ENCODE measurements around the gene SRRM4.
A peak's percentile ranks its signal among the peaks of the same experiment; 100 is the strongest.

SRRM4 gene

DNA sequence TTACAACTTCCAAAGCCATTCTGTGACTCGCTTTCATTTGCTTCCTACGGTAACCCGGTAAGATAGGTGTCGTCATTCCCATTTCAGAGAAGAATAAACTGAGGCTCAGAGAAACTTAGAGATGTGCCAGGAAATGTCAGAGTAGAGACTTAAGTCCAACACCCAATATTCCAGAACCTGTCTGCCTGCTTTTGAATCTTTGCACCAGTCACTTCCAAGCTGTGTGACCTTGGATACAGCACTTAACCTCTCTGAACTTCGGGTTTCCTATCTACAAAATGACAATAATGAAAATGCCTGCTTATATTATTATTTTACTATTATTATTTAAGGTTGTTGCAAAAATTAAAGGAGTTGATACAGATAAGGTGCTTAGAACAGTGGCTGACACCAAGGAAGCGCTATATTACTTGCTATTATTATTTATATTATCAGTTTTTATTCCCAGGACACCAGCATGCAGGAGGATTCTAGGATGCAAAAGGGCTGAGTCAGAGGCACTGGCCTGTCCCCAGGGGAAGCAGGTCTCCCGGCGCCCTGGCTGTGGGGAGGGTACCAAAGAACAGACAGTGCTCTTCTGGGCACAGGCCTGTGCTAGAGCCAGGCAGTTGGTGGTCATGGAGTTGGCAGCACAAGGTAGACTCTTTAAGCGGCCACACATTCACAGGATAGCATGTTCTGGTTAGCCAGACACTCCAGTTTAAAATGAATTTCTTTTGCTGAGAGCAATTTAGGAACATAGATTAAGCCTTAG is 202.8 kb downstream of the SRRM4 start:
- Histone ChIP-seq H3K36me3 (ENCODE audit: control insufficient read depth in 2 of 2, insufficient read depth in 2 of 2, low read length in 2 of 2) (no peaks in the 10 kb centered on the region), H3K4me1 (ENCODE audit: control insufficient read depth in 2 of 2, insufficient read depth in 2 of 2, low read length in 2 of 2) (no peaks in the 10 kb centered on the region), H3K27me3 (ENCODE audit: control insufficient read depth in 2 of 2, insufficient read depth in 2 of 2, low read length in 2 of 2) (no peaks in the 10 kb centered on the region), H3K4me3 (ENCODE audit: low read length in 2 of 2) (no peak overlapping the region), H3K9me3 (ENCODE audit: control insufficient read depth in 2 of 2, low read length in 2 of 2) (no peaks in the 10 kb centered on the region), H3K27ac (ENCODE audit: low read depth in 2 of 2, low read length in 2 of 2) (no peak overlapping the region), H3K9ac (ENCODE audit: low read depth in 1 of 2, low read length in 2 of 2) (no peak overlapping the region)

DNA sequence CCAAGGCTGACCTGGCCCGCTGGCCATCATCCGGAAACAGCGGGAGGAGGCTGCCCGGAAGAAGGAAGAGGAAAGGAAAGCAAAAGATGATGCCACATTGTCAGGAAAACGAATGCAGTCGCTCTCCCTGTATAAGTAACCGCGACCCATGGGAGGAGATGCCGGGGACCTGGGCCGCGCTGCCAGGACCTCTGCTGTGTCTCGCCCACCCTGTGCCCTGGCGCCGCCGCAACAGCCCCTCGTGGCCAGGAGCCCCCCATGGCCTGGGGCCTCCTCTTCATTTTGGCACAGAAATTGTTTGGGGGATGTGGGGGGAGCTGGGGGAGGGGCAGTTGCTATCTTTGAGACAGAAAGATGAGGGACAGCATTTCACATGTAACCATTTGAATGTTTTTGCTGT is 213.9 kb downstream of the SRRM4 start:
- Histone ChIP-seq H3K27me3 (ENCODE audit: control insufficient read depth in 2 of 2, insufficient read depth in 2 of 2, low read length in 2 of 2) (no peaks in the 10 kb centered on the region), H3K9me3 (ENCODE audit: control insufficient read depth in 2 of 2, low read length in 2 of 2) (no peaks in the 10 kb centered on the region), H3K4me3 (ENCODE audit: low read length in 2 of 2) (no peak overlapping the region), H3K36me3 (ENCODE audit: control insufficient read depth in 2 of 2, insufficient read depth in 2 of 2, low read length in 2 of 2) (peaks cover 0 to 2% of the 10 kb centered on the region in 2 donors), H3K4me1 (ENCODE audit: control insufficient read depth in 2 of 2, insufficient read depth in 2 of 2, low read length in 2 of 2) (no peaks in the 10 kb centered on the region), H3K27ac (ENCODE audit: low read depth in 2 of 2, low read length in 2 of 2) (no peak overlapping the region), H3K9ac (ENCODE audit: low read depth in 1 of 2, low read length in 2 of 2) (no peak overlapping the region)

DNA sequence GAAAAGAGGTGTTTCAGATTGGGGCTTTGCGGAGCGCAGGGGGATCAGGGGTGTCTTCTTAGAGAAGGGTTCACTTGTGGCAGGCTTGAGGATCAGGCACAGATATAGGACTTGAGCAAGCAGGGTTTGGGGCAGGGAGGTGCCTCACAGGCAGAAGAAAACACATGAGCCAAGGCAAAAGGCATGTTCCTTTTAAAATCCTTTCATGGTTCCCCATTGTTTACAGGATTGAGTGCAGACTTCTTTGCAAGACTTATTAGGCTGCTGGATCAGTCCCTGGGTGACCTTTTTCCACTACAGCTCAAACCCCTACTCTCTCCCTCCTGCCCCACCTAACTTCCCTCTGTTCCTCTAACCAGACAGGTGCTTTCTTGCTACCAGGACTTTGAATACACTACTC is 217.1 kb downstream of the SRRM4 start:
- Histone ChIP-seq H3K27ac (ENCODE audit: low read depth in 2 of 2, low read length in 2 of 2) (no peak overlapping the region), H3K9ac (ENCODE audit: low read depth in 1 of 2, low read length in 2 of 2) (no peak overlapping the region), H3K4me3 (ENCODE audit: low read length in 2 of 2) (no peak overlapping the region), H3K9me3 (ENCODE audit: control insufficient read depth in 2 of 2, low read length in 2 of 2) (no peaks in the 10 kb centered on the region), H3K4me1 (ENCODE audit: control insufficient read depth in 2 of 2, insufficient read depth in 2 of 2, low read length in 2 of 2) (no peaks in the 10 kb centered on the region), H3K36me3 (ENCODE audit: control insufficient read depth in 2 of 2, insufficient read depth in 2 of 2, low read length in 2 of 2) (peaks cover 0 to 2% of the 10 kb centered on the region in 2 donors), H3K27me3 (ENCODE audit: control insufficient read depth in 2 of 2, insufficient read depth in 2 of 2, low read length in 2 of 2) (no peaks in the 10 kb centered on the region)

DNA sequence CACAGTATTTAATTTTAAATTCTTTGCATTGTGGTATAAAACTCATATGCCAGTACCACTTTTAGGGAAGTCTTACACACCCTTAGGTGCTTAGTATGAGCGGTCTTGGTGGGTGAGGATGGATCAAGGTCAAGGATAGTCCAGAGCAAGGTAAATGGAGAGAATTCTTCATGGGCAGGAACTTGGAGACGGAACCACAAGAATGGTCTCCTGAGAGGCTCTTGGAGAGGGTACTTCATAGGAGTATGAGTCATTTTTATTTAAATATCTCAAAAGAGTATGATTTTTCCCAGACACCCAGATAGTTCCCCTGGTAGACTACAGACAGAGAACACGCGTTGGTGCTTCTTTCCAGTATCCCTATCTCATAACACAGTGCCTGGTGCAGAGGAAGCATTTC is 219.3 kb downstream of the SRRM4 start:
- no peak overlapping the region for H3K4me3 ChIP-seq (ENCODE audit: low read length in 2 of 2)
- H3K9me3 ChIP-seq (ENCODE audit: control insufficient read depth in 2 of 2, low read length in 2 of 2), result no peaks in the 10 kb centered on the region
- no peak overlapping the region for H3K27ac ChIP-seq (ENCODE audit: low read depth in 2 of 2, low read length in 2 of 2)
- no peaks in the 10 kb centered on the region for H3K27me3 ChIP-seq (ENCODE audit: control insufficient read depth in 2 of 2, insufficient read depth in 2 of 2, low read length in 2 of 2)
- H3K36me3 ChIP-seq (ENCODE audit: control insufficient read depth in 2 of 2, insufficient read depth in 2 of 2, low read length in 2 of 2), result no peaks in the 10 kb centered on the region
- H3K4me1 ChIP-seq (ENCODE audit: control insufficient read depth in 2 of 2, insufficient read depth in 2 of 2, low read length in 2 of 2), result no peaks in the 10 kb centered on the region
- no peak overlapping the region for H3K9ac ChIP-seq (ENCODE audit: low read depth in 1 of 2, low read length in 2 of 2)

DNA sequence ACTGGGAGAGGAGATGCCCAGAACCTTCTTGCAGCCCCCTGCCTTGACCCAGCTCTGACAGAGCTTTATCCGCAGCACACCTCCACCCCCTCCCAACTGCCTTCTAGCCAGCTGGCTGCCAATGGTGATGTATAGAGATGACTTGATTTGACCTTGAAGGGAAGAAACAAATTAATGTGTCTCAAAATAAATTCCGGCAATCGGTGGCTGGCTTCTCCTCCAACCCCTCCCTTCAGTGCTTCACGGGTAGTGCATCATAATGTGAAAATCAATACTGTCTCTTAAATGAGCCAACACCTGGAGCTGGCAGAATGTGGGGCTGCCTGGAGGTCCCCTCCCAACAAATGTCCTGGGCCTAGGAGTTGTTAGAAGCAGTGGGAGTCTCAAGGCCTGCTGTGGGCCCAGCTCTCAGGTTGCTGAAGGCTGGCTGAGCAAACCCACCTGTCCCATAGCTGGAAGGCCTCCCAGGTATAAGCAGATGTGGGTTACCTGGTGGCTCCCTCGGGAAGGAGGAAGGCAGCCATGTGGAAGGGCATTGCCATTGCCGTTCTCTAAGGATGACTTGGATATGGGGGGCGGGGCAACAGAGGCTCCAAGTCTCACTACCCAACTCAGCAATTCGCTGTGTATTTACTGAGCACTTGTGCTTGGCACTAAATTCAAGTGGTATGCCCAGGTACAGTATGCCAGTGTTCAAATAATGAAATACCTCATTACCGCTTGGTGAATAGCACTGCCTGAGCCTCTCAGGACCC is 220.6 kb downstream of the SRRM4 start:
- H3K27ac ChIP-seq (ENCODE audit: low read depth in 2 of 2, low read length in 2 of 2), result no peak overlapping the region
- H3K4me1 ChIP-seq (ENCODE audit: control insufficient read depth in 2 of 2, insufficient read depth in 2 of 2, low read length in 2 of 2), result no peaks in the 10 kb centered on the region
- H3K4me3 ChIP-seq (ENCODE audit: low read length in 2 of 2), result no peak overlapping the region
- no peak overlapping the region for H3K9ac ChIP-seq (ENCODE audit: low read depth in 1 of 2, low read length in 2 of 2)
- no peaks in the 10 kb centered on the region for H3K36me3 ChIP-seq (ENCODE audit: control insufficient read depth in 2 of 2, insufficient read depth in 2 of 2, low read length in 2 of 2)
- no peaks in the 10 kb centered on the region for H3K27me3 ChIP-seq (ENCODE audit: control insufficient read depth in 2 of 2, insufficient read depth in 2 of 2, low read length in 2 of 2)
- H3K9me3 ChIP-seq (ENCODE audit: control insufficient read depth in 2 of 2, low read length in 2 of 2), result no peaks in the 10 kb centered on the region

DNA sequence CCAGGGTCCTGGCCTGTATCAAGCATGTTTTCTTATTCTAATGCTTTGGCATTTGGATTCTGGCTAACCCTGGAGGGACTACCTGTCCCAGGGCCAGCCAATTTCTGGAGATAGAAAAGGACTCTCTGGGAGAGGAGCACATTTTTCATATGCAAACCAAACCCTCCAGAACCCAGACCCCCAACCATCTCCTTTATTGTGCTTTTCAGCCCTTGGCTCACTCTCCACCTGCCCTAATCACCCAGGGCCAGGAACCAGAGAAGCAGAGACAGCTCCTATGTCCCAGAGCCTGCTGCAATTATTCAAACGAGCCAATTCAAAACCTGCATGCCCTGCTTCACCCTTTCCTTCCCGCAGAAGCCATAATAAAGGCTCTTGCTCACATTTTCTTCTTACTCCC is 221.2 kb downstream of the SRRM4 start:
- no peaks in the 10 kb centered on the region for H3K36me3 ChIP-seq (ENCODE audit: control insufficient read depth in 2 of 2, insufficient read depth in 2 of 2, low read length in 2 of 2)
- no peaks in the 10 kb centered on the region for H3K9me3 ChIP-seq (ENCODE audit: control insufficient read depth in 2 of 2, low read length in 2 of 2)
- no peaks in the 10 kb centered on the region for H3K4me1 ChIP-seq (ENCODE audit: control insufficient read depth in 2 of 2, insufficient read depth in 2 of 2, low read length in 2 of 2)
- H3K4me3 ChIP-seq (ENCODE audit: low read length in 2 of 2), result no peak overlapping the region
- H3K9ac ChIP-seq (ENCODE audit: low read depth in 1 of 2, low read length in 2 of 2), result no peak overlapping the region
- no peaks in the 10 kb centered on the region for H3K27me3 ChIP-seq (ENCODE audit: control insufficient read depth in 2 of 2, insufficient read depth in 2 of 2, low read length in 2 of 2)
- H3K27ac ChIP-seq (ENCODE audit: low read depth in 2 of 2, low read length in 2 of 2), result no peak overlapping the region

DNA sequence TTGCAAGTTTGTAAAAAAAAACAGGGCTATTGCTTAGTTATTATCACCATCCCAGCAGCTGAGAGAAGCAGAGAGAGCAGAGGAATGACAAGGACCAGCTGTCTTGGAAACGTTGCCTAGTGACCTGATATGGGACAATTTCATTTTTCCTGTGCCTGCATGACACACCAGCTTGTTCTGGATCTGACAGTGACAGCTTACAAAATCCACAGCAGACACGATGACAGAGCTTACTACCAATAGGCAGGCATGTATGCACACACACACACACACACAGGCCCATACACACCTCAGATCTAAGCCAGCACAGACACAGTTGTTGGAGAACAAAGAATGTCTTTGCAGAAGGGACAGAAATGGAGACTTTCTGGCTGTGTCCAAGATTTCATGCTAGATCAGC is 222.8 kb downstream of the SRRM4 start:
- H3K27me3 ChIP-seq (ENCODE audit: control insufficient read depth in 2 of 2, insufficient read depth in 2 of 2, low read length in 2 of 2), result no peaks in the 10 kb centered on the region
- H3K27ac ChIP-seq (ENCODE audit: low read depth in 2 of 2, low read length in 2 of 2), result peak overlapping the region in 1 of 2 donors; percentile 10
- H3K4me1 ChIP-seq (ENCODE audit: control insufficient read depth in 2 of 2, insufficient read depth in 2 of 2, low read length in 2 of 2), result peaks cover 0 to 2% of the 10 kb centered on the region in 2 donors
- H3K36me3 ChIP-seq (ENCODE audit: control insufficient read depth in 2 of 2, insufficient read depth in 2 of 2, low read length in 2 of 2), result no peaks in the 10 kb centered on the region
- H3K9me3 ChIP-seq (ENCODE audit: control insufficient read depth in 2 of 2, low read length in 2 of 2), result no peaks in the 10 kb centered on the region
- no peak overlapping the region for H3K4me3 ChIP-seq (ENCODE audit: low read length in 2 of 2)
- H3K9ac ChIP-seq (ENCODE audit: low read depth in 1 of 2, low read length in 2 of 2), result no peak overlapping the region

DNA sequence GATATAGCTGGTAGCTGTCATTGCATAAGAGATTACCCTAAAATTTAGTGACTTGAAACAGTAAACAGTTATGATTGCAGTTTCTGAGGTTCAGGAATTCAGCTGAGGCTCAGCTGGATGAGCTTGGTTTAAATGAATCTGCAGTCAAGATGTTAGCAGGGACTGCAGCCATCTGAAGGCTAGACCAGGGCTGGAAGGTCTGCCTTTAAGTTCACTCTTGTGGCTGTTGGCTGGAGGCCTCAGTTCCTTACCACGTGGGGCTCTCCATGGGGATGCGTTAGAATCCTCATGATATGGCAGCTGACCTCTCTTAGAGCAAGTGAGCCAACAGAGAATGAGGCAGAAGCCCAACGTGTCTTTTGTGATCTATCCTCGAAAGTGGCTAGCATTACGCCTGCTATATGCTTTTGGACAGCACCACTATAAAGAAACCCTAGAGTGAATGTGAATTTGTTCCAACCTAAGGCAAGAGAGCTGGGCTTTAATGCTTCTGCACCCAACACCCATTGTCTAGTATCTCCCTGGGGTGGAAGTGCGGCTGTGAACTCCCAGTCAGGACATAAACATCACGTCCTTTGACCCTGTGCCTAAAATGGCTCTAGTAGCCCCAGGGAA is 223.4 kb downstream of the SRRM4 start:
- Histone ChIP-seq H3K27me3 (ENCODE audit: control insufficient read depth in 2 of 2, insufficient read depth in 2 of 2, low read length in 2 of 2) (no peaks in the 10 kb centered on the region), H3K36me3 (ENCODE audit: control insufficient read depth in 2 of 2, insufficient read depth in 2 of 2, low read length in 2 of 2) (no peaks in the 10 kb centered on the region), H3K9me3 (ENCODE audit: control insufficient read depth in 2 of 2, low read length in 2 of 2) (no peaks in the 10 kb centered on the region), H3K4me3 (ENCODE audit: low read length in 2 of 2) (no peak overlapping the region), H3K27ac (ENCODE audit: low read depth in 2 of 2, low read length in 2 of 2) (peak overlapping the region in 1 of 2 donors; percentile 10), H3K4me1 (ENCODE audit: control insufficient read depth in 2 of 2, insufficient read depth in 2 of 2, low read length in 2 of 2) (peaks cover 0 to 2% of the 10 kb centered on the region in 2 donors), H3K9ac (ENCODE audit: low read depth in 1 of 2, low read length in 2 of 2) (no peak overlapping the region)

DNA sequence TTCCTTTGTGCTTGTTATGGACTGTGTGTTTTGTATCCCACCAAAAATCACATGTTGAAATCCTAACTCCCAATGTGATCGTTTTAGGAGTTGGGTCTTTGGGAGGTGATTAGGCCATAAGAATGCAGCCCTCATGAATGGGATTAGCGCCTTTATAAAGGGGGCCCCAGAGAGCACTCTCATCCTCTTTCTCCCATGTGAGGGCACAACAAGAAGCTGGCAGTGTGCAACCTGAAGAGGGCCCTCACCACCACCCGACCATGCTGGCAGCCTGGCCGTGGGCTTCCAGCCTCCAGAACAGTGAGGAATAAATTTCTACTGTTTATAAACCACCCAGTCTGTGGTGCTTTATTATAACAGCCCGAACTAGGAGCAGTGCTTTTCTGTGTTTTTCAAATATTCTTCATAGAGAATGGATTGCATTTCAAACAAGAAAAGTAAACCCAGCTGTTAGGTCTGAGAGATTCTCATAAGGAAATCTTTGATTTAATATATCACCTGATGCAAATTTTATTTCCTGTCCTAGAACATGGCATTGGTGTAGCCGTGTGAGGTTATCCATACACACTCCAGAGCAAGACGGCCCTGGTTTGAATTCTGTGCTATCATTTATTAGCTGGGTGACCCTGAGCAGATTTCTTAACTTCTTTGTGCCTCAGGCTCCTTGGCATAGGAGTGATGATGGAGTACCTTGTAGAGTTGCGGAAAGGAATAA is 225.2 kb downstream of the SRRM4 start:
- no peaks in the 10 kb centered on the region for H3K27me3 ChIP-seq (ENCODE audit: control insufficient read depth in 2 of 2, insufficient read depth in 2 of 2, low read length in 2 of 2)
- no peaks in the 10 kb centered on the region for H3K36me3 ChIP-seq (ENCODE audit: control insufficient read depth in 2 of 2, insufficient read depth in 2 of 2, low read length in 2 of 2)
- no peak overlapping the region for H3K4me3 ChIP-seq (ENCODE audit: low read length in 2 of 2)
- no peak overlapping the region for H3K27ac ChIP-seq (ENCODE audit: low read depth in 2 of 2, low read length in 2 of 2)
- H3K9ac ChIP-seq (ENCODE audit: low read depth in 1 of 2, low read length in 2 of 2), result no peak overlapping the region
- peaks cover 0 to 2% of the 10 kb centered on the region in 2 donors for H3K4me1 ChIP-seq (ENCODE audit: control insufficient read depth in 2 of 2, insufficient read depth in 2 of 2, low read length in 2 of 2)
- H3K9me3 ChIP-seq (ENCODE audit: control insufficient read depth in 2 of 2, low read length in 2 of 2), result no peaks in the 10 kb centered on the region
